Osteoblast (primary cell): ENCODE results near the gene ATG7. TPM values are rescaled to one million over a fixed set of nuclear protein-coding genes. Genes with fewer than 3 reads are reported as not detected.

Experiments used
- DNase-seq: peaks from one replicate; pipeline ENCODE4 v3.0.0; 2011; ENCODE audit warnings: low spot score, mixed read lengths; ENCODE audit not compliant: insufficient read length; ENCODE audit errors: missing footprints
- H2AFZ ChIP-seq: 2 replicates; pipeline ENCODE4 v1.6.0; 2011; ENCODE audit warnings: mild to moderate bottlenecking, low read length
- H3K27ac ChIP-seq: 2 replicates; pipeline ENCODE4 v1.5.1; 2011; ENCODE audit warnings: mild to moderate bottlenecking, low read depth, low read length, moderate library complexity
- H3K27me3 ChIP-seq: 2 replicates; pipeline ENCODE4 v1.6.0; 2012; ENCODE audit warnings: mild to moderate bottlenecking, control low read depth, inconsistent platforms, low read length, moderate library complexity; ENCODE audit not compliant: insufficient read depth
- H3K36me3 ChIP-seq: 2 replicates; pipeline ENCODE4 v1.5.1; 2011; ENCODE audit warnings: mild to moderate bottlenecking, low read length, control low read depth, moderate library complexity; ENCODE audit not compliant: insufficient read depth
- H3K4me1 ChIP-seq: 2 replicates; pipeline ENCODE4 v1.5.1; 2011; ENCODE audit warnings: mild to moderate bottlenecking, low read length, control low read depth, moderate library complexity; ENCODE audit not compliant: insufficient read depth
- H3K4me2 ChIP-seq: 2 replicates; pipeline ENCODE4 v1.6.0; 2011; ENCODE audit warnings: mild to moderate bottlenecking, low read length; ENCODE audit not compliant: insufficient read depth
- H3K4me3 ChIP-seq: fragments of 200-600 bp; sonication (generic); 3 replicates; pipeline ENCODE4 v1.5.1; 2012; ENCODE audit warnings: mild to moderate bottlenecking, low read length, inconsistent platforms; ENCODE audit not compliant: insufficient read depth
- H3K79me2 ChIP-seq: 2 replicates; pipeline ENCODE4 v1.6.0; 2012; ENCODE audit warnings: mild to moderate bottlenecking, low read length, control low read depth, inconsistent platforms; ENCODE audit not compliant: insufficient read depth
- H3K9me3 ChIP-seq: 2 replicates; pipeline ENCODE4 v1.5.1; 2011; ENCODE audit warnings: low read depth, low read length, control low read depth
- H4K20me1 ChIP-seq: 2 replicates; pipeline ENCODE4 v1.6.0; 2012; ENCODE audit warnings: mild to moderate bottlenecking, low read length, control low read depth; ENCODE audit not compliant: insufficient read depth
- total RNA-seq: library from RNA; depleted of rRNA; stranded (reverse); fragments of >200 nt; gene quantifications from 2 replicates; pipeline ENCODE4 v1.2.3, GENCODE V29; 2012
- TF ChIP-seq, protein P1 (sequence below): IDR thresholded peaks from 2 replicates; pipeline ENCODE4 v1.5.1; 2011; ENCODE audit warnings: mild to moderate bottlenecking, low read depth, low read length, moderate library complexity; ENCODE audit errors: extremely low read depth

Gene ATG7
- total RNA-seq, 1 donor, result 93.4 TPM

GRCh38 chr3:11351451-11351850 is 79.3 kb downstream of the ATG7 start:
- peaks cover 3% of the 10 kb centered on the region for H3K79me2 ChIP-seq

GRCh38 chr3:11356269-11356668 is 84.1 kb downstream of the ATG7 start:
- Histone ChIP-seq H4K20me1 (no peaks in the 10 kb centered on the region), H3K4me2 (no peak overlapping the region), H3K27ac (no peak overlapping the region), H3K36me3 (peaks cover 43% of the 10 kb centered on the region), H2AFZ (no peak overlapping the region), H3K27me3 (no peaks in the 10 kb centered on the region), H3K4me3 (no peak overlapping the region), H3K9me3 (no peaks in the 10 kb centered on the region), H3K79me2 (peaks cover 2% of the 10 kb centered on the region), H3K4me1 (no peaks in the 10 kb centered on the region)
- TF ChIP-seq, protein P1, sequence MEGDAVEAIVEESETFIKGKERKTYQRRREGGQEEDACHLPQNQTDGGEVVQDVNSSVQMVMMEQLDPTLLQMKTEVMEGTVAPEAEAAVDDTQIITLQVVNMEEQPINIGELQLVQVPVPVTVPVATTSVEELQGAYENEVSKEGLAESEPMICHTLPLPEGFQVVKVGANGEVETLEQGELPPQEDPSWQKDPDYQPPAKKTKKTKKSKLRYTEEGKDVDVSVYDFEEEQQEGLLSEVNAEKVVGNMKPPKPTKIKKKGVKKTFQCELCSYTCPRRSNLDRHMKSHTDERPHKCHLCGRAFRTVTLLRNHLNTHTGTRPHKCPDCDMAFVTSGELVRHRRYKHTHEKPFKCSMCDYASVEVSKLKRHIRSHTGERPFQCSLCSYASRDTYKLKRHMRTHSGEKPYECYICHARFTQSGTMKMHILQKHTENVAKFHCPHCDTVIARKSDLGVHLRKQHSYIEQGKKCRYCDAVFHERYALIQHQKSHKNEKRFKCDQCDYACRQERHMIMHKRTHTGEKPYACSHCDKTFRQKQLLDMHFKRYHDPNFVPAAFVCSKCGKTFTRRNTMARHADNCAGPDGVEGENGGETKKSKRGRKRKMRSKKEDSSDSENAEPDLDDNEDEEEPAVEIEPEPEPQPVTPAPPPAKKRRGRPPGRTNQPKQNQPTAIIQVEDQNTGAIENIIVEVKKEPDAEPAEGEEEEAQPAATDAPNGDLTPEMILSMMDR, result no peak
- DNase-seq, result no peak

More at GRCh38 chr3:11351451-11351850, 79.3 kb downstream of the ATG7 start:
- TF ChIP-seq, protein P1, result no peak
- H3K27me3 ChIP-seq, result no peaks in the 10 kb centered on the region
- H3K36me3 ChIP-seq, result peaks cover 27% of the 10 kb centered on the region
- H4K20me1 ChIP-seq, result no peaks in the 10 kb centered on the region
- peaks cover 13% of the 10 kb centered on the region for H3K4me1 ChIP-seq
- no peak overlapping the region for H3K4me3 ChIP-seq
- DNase-seq, result no peak
- no peak overlapping the region for H2AFZ ChIP-seq
- no peak overlapping the region for H3K4me2 ChIP-seq
- no peaks in the 10 kb centered on the region for H3K9me3 ChIP-seq
- no peak overlapping the region for H3K27ac ChIP-seq

DNA sequence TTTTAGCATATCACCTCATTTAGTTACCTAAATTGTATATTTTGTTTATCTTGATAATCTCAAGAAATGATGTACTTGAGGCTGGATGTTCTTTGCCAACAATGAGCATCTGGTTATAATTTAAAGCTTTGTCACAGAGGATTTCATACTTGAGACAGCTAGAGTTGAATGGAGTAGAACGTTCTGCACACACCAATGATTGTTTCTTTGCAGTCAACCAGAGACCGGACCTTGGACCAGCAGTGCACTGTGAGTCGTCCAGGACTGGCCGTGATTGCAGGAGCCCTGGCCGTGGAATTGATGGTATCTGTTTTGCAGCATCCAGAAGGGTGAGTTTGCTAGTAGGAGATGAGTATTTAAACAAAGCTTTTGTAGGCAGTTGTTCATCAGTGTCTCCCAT is 90.4 kb downstream of the ATG7 start:
- H3K79me2 ChIP-seq, result no peaks in the 10 kb centered on the region
- H2AFZ ChIP-seq, result no peak overlapping the region
- no peaks in the 10 kb centered on the region for H3K27me3 ChIP-seq
- TF ChIP-seq, protein P1, result no peak
- no peak overlapping the region for H3K4me2 ChIP-seq
- no peak overlapping the region for H3K27ac ChIP-seq
- H3K9me3 ChIP-seq, result no peaks in the 10 kb centered on the region
- peaks cover 53% of the 10 kb centered on the region for H3K36me3 ChIP-seq
- DNase-seq, result no peak
- peaks cover 26% of the 10 kb centered on the region for H3K4me1 ChIP-seq
- no peak overlapping the region for H3K4me3 ChIP-seq
- H4K20me1 ChIP-seq, result no peaks in the 10 kb centered on the region

GRCh38 chr3:11363715-11364114 is 91.5 kb downstream of the ATG7 start:
- Histone ChIP-seq H3K4me2 (no peak overlapping the region), H3K27ac (no peak overlapping the region), H3K4me3 (no peak overlapping the region), H3K9me3 (no peaks in the 10 kb centered on the region), H3K36me3 (peaks cover 44% of the 10 kb centered on the region), H3K79me2 (no peaks in the 10 kb centered on the region), H2AFZ (no peak overlapping the region), H3K4me1 (peaks cover 26% of the 10 kb centered on the region), H3K27me3 (no peaks in the 10 kb centered on the region), H4K20me1 (no peaks in the 10 kb centered on the region)
- TF ChIP-seq, protein P1, result no peak
- no peak for DNase-seq
